NB4 (cell line): ENCODE results near the gene DRAXIN.
A peak's percentile ranks its signal among the peaks of the same experiment; 100 is the strongest.
"Not testable (repeated sequence)": the region's sequence is repeated elsewhere in the genome, so short reads cannot be mapped to it uniquely, and the experiment has no call there.

Experiments
- CTCF ChIP-seq: IDR thresholded peaks from one replicate; pipeline ENCODE4 v1.5.1; 2012; ENCODE audit warnings: low read depth, low read length
- MAX ChIP-seq: IDR thresholded peaks from 2 replicates; pipeline ENCODE4 v1.6.1; 2011; ENCODE audit warnings: low read depth, low read length
- MYC ChIP-seq: IDR thresholded peaks from 2 replicates; pipeline ENCODE4 v1.6.1; 2011; ENCODE audit warnings: low read depth, low read length
- POLR2A ChIP-seq: IDR thresholded peaks from 2 replicates; pipeline ENCODE4 v1.6.1; 2011; ENCODE audit warnings: mild to moderate bottlenecking; ENCODE audit not compliant: insufficient read length; ENCODE audit errors: extremely low read depth

DNA sequence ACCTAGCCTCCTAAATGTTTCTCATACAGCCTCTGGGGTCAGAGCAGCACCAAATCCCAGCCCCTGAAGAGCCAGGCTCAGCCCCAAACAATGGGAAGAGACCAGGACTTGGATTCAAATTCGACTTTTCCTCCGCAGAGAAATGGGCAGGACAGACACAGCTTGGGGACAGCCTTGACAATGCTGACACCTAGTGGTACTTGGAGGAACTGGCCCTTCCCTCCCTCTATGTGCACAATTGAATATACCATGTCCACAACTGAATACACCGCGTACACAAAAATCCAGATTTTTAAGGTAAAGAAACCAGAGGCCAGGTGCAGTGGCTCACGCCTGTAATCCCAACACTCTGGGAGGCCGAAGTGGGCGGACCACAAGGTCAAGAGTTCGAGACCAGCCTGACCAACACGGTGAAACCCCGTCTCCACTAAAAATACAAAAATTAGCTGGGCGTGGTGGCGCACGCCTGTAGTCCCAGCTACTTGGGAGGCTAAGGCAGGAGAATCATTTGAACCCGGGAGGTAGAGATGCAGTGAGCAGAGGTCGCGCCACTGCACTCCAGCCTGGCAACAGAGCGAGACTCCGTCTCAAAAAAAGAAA is 49.0 kb upstream of the DRAXIN start:
- TF ChIP-seq CTCF, result peak; percentile 95
- not testable (repeated sequence) for TF ChIP-seq POLR2A, MAX, MYC
